ENCODE data around the gene LDB2. TPM values are rescaled to one million over a fixed set of nuclear protein-coding genes. Genes with fewer than 3 reads are reported as not detected.

LDB2 gene
- total RNA-seq, 1 experiment from 2014 or later: not detected

DNA sequence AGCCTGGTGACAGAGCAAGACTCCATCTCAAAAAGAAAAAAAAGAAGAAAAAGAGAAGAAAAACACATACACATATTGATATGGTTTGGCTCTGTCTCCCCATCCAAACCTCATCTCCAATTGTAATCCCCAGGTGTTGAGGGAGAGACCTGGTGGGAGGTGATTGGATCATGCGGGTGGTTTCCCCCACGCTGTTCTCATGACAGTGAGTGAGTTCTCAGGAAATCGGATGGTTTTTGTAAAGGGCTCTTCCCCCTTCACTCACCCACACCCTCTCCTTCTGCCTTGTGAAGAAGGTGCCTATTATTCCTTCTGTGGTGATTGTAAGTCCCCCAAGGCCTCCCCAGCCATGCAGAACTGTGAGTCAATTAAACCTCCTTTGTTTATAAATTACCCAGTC, 68.4 kb downstream of the LDB2 start:
- Histone ChIP-seq H3K4me3 (ENCODE audit: low read length) (no peak overlapping the region), H3K79me2 (ENCODE audit: low read length) (no peaks in the 10 kb centered on the region), H3K36me3 (ENCODE audit: insufficient read depth, low read length) (no peaks in the 10 kb centered on the region), H3K4me2 (ENCODE audit: low read depth, low read length, poor library complexity, severe bottlenecking) (no peak overlapping the region), H3K27me3 (ENCODE audit: low read length) (no peaks in the 10 kb centered on the region), H3K27ac (ENCODE audit: low read length) (no peak overlapping the region), H3K9ac (ENCODE audit: low read length) (no peak overlapping the region), H3K4me1 (ENCODE audit: low read length) (no peaks in the 10 kb centered on the region), H3K9me2 (replicated peaks; ENCODE audit: insufficient read depth, low read length) (no peaks in the 10 kb centered on the region), H2AFZ (ENCODE audit: low read length) (no peak overlapping the region), H4K20me1 (ENCODE audit: insufficient read depth, low read depth, low read length) (no peaks in the 10 kb centered on the region), H3K9me3 (ENCODE audit: low read length) (no peaks in the 10 kb centered on the region)
- no peak for DNase-seq

DNA sequence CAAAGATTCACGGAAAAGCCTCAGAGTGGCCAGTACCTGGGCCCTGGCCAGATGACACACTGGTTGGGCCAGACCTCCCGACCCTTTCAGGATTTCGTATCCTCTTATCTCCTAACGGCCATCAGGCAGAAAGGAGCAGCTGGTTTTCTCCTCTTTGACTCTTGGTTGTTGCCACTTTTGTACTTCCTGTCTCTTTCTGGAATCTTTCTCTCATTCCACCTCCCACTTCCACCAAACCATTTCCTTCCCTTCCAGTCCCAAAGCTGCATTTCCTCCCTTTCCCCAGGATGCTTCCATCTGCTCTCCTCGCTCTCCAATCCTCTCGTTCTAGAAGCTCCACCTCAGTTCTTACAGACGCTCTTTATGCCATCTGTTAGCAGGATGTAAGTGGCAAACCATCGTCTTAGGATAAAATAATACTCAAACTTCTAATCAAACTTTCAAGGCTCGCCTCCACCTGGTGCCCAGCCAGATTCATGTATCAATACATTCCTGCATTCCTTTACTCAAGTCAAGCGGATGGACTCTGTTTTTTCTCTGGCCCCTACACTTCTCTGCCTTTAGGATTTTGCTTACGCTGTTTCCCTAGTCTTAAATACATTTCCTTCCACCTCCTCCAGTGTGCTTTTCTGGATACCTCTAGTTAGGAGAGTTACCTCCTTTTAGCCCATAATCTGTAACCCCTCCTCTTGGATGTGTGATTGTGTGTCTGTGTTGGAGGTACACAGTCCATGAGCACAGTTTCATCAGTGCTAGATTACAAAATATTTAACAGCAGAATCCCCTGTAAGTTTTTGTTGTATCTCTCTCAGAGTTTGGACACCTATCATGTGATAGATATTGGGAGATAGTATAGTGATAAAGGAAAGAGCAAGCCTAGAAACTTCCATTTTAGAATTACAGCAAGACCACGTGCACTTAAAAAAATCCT, 70.4 kb downstream of the LDB2 start:
- H3K27me3 ChIP-seq (ENCODE audit: low read length): no peaks in the 10 kb centered on the region
- H3K9me3 ChIP-seq (ENCODE audit: low read length): no peaks in the 10 kb centered on the region
- no peak overlapping the region for H2AFZ ChIP-seq (ENCODE audit: low read length)
- H3K79me2 ChIP-seq (ENCODE audit: low read length): no peaks in the 10 kb centered on the region
- no peaks in the 10 kb centered on the region for H3K9me2 ChIP-seq (replicated peaks; ENCODE audit: insufficient read depth, low read length)
- no peaks in the 10 kb centered on the region for H3K4me1 ChIP-seq (ENCODE audit: low read length)
- no peak overlapping the region for H3K4me3 ChIP-seq (ENCODE audit: low read length)
- H3K4me2 ChIP-seq (ENCODE audit: low read depth, low read length, poor library complexity, severe bottlenecking): no peak overlapping the region
- H3K27ac ChIP-seq (ENCODE audit: low read length): no peak overlapping the region
- DNase-seq: no peak
- no peaks in the 10 kb centered on the region for H3K36me3 ChIP-seq (ENCODE audit: insufficient read depth, low read length)
- H4K20me1 ChIP-seq (ENCODE audit: insufficient read depth, low read depth, low read length): no peaks in the 10 kb centered on the region
- H3K9ac ChIP-seq (ENCODE audit: low read length): no peak overlapping the region

DNA sequence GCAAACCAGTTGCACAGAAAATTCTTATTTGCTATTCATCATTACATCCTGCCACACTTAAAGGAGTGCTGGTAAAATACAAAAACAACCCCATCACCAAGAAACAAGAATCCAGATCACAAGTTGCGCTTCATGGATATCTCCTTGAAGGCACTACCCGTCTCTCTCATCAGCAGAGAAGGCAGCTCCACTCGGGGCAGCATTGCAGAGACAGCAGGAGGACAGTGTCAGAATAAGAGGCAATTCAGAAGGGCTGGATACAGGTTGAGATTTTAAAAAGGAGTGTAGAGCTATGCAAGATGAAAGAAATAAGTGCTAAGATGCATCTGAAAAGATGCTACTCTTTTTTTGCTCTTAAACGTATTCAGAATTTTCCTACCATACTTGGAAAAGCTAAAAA, 71.4 kb downstream of the LDB2 start:
- no peaks in the 10 kb centered on the region for H3K79me2 ChIP-seq (ENCODE audit: low read length)
- no peak for DNase-seq

DNA sequence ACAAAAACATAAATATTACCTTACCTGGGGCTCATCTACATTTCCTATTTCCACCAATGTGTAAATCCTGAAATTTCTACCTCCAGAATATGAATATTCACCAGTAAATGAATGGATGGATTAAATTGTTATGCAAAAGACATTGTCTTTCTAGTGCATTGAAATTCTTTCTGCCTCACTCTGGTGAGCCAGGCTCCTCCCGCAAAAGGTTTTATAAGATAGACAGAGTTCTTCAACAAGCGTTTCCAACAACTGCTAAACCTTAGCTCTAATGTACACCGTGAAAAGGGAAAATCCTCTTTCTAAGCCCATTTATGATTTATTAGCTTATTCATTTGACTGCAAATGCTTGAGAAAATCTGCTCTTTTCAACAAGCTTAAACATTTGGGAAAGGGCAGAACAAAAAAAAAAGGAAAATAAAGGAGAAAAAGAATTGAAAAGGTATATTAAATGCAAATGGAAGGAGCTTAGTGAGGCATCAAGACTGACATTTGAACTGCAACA, 72.0 kb downstream of the LDB2 start:
- H2AFZ ChIP-seq (ENCODE audit: low read length): no peak overlapping the region

More for the DNA sequence above, 71.4 kb downstream of the LDB2 start:
- no peak overlapping the region for H3K4me3 ChIP-seq (ENCODE audit: low read length)
- no peak overlapping the region for H3K4me2 ChIP-seq (ENCODE audit: low read depth, low read length, poor library complexity, severe bottlenecking)
- H3K9me3 ChIP-seq (ENCODE audit: low read length): no peaks in the 10 kb centered on the region
- H3K9me2 ChIP-seq (replicated peaks; ENCODE audit: insufficient read depth, low read length): no peaks in the 10 kb centered on the region
- H3K27me3 ChIP-seq (ENCODE audit: low read length): no peaks in the 10 kb centered on the region
- no peaks in the 10 kb centered on the region for H3K4me1 ChIP-seq (ENCODE audit: low read length)
- H3K36me3 ChIP-seq (ENCODE audit: insufficient read depth, low read length): no peaks in the 10 kb centered on the region
- H3K9ac ChIP-seq (ENCODE audit: low read length): no peak overlapping the region
- no peak overlapping the region for H2AFZ ChIP-seq (ENCODE audit: low read length)
- H3K27ac ChIP-seq (ENCODE audit: low read length): no peak overlapping the region
- H4K20me1 ChIP-seq (ENCODE audit: insufficient read depth, low read depth, low read length): no peaks in the 10 kb centered on the region

DNA sequence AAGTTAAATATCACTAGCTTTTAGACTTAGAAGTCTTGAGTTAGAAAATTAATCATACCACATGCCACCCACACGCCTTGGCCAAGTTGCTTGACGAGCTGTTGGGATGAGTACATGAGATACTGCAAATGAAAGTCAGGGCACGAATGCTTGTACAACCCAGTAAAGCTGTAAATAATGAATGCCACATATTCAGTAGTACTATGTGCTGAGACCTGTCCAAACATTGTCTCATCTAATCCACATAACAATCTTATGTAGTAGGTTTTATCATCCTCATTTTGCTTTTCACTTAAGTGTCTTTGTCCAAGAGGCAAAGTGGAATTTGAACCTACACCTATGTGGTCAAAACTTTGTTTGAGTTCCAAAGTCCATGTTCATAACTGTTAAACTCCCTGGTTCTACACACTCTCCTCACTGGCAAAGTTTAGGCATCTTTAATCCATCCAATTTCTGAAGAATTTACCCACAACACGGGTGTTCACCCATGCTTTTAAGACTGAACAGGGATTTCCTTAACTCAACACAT, 74.1 kb downstream of the LDB2 start:
- no peak overlapping the region for H3K4me2 ChIP-seq (ENCODE audit: low read depth, low read length, poor library complexity, severe bottlenecking)
- H3K27me3 ChIP-seq (ENCODE audit: low read length): no peaks in the 10 kb centered on the region
- no peaks in the 10 kb centered on the region for H4K20me1 ChIP-seq (ENCODE audit: insufficient read depth, low read depth, low read length)
- H3K4me3 ChIP-seq (ENCODE audit: low read length): no peak overlapping the region
- no peak overlapping the region for H3K9ac ChIP-seq (ENCODE audit: low read length)
- H3K9me3 ChIP-seq (ENCODE audit: low read length): no peaks in the 10 kb centered on the region
- H2AFZ ChIP-seq (ENCODE audit: low read length): no peak overlapping the region
- DNase-seq: no peak
- no peaks in the 10 kb centered on the region for H3K36me3 ChIP-seq (ENCODE audit: insufficient read depth, low read length)
- no peaks in the 10 kb centered on the region for H3K79me2 ChIP-seq (ENCODE audit: low read length)
- H3K9me2 ChIP-seq (replicated peaks; ENCODE audit: insufficient read depth, low read length): no peaks in the 10 kb centered on the region
- no peaks in the 10 kb centered on the region for H3K4me1 ChIP-seq (ENCODE audit: low read length)
- H3K27ac ChIP-seq (ENCODE audit: low read length): no peak overlapping the region

More for the DNA sequence above, 72.0 kb downstream of the LDB2 start:
- H3K9me3 ChIP-seq (ENCODE audit: low read length): no peaks in the 10 kb centered on the region
- no peaks in the 10 kb centered on the region for H3K27me3 ChIP-seq (ENCODE audit: low read length)
- no peak overlapping the region for H3K9ac ChIP-seq (ENCODE audit: low read length)
- DNase-seq: no peak
- no peak overlapping the region for H3K4me3 ChIP-seq (ENCODE audit: low read length)
- H3K4me2 ChIP-seq (ENCODE audit: low read depth, low read length, poor library complexity, severe bottlenecking): no peak overlapping the region
- no peaks in the 10 kb centered on the region for H3K9me2 ChIP-seq (replicated peaks; ENCODE audit: insufficient read depth, low read length)
- no peaks in the 10 kb centered on the region for H3K36me3 ChIP-seq (ENCODE audit: insufficient read depth, low read length)
- no peaks in the 10 kb centered on the region for H3K4me1 ChIP-seq (ENCODE audit: low read length)
- no peaks in the 10 kb centered on the region for H4K20me1 ChIP-seq (ENCODE audit: insufficient read depth, low read depth, low read length)
- no peaks in the 10 kb centered on the region for H3K79me2 ChIP-seq (ENCODE audit: low read length)
- no peak overlapping the region for H3K27ac ChIP-seq (ENCODE audit: low read length)

DNA sequence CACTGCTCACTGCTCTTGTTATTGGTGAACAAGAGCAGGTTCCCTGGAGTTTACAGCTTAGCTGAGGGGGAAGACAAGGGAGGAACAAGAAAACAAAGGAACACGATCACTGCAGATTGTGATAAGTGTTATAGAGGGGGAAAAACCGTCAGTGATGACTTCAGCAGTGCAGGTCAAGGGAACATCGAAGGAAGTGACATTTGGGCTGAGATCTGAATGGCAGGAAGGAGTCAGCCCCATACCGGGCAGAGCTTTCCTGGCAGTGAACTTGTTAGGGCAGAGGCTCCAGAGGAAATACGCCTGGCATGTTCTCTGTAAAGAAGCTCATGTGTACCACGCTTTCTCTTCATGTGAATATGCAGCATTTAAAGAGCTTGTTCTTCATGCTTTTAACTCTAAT, 78.1 kb downstream of the LDB2 start:
- no peak for DNase-seq
- H3K4me1 ChIP-seq (ENCODE audit: low read length): no peaks in the 10 kb centered on the region
- no peak overlapping the region for H2AFZ ChIP-seq (ENCODE audit: low read length)
- H3K4me3 ChIP-seq (ENCODE audit: low read length): no peak overlapping the region
- H3K27me3 ChIP-seq (ENCODE audit: low read length): no peaks in the 10 kb centered on the region
- H3K4me2 ChIP-seq (ENCODE audit: low read depth, low read length, poor library complexity, severe bottlenecking): no peak overlapping the region
- no peak overlapping the region for H3K9ac ChIP-seq (ENCODE audit: low read length)
- no peaks in the 10 kb centered on the region for H4K20me1 ChIP-seq (ENCODE audit: insufficient read depth, low read depth, low read length)
- no peaks in the 10 kb centered on the region for H3K9me2 ChIP-seq (replicated peaks; ENCODE audit: insufficient read depth, low read length)
- no peaks in the 10 kb centered on the region for H3K9me3 ChIP-seq (ENCODE audit: low read length)
- H3K36me3 ChIP-seq (ENCODE audit: insufficient read depth, low read length): no peaks in the 10 kb centered on the region
- no peaks in the 10 kb centered on the region for H3K79me2 ChIP-seq (ENCODE audit: low read length)
- H3K27ac ChIP-seq (ENCODE audit: low read length): no peak overlapping the region

DNA sequence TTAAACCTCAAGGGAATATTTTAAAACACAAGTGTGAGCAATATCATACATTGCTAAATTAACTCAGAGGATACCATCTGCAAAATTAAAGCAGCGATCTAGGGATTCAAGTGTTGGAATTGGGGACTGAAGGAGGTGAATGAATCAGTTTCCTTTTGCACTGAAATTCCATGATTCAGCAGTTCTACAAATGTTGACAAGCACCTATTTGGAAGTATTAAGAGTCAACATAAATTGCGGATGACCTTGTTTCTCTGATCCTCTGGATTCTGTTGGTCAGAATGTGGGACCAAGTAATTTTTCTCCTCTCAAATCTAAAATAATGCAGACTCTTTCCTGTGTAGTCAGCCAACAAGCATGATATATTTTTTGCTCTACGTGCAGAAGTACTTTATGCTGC, 78.8 kb downstream of the LDB2 start:
- H3K36me3 ChIP-seq (ENCODE audit: insufficient read depth, low read length): no peaks in the 10 kb centered on the region
- no peaks in the 10 kb centered on the region for H3K9me3 ChIP-seq (ENCODE audit: low read length)
- H3K9me2 ChIP-seq (replicated peaks; ENCODE audit: insufficient read depth, low read length): no peaks in the 10 kb centered on the region
- DNase-seq: no peak
- H3K4me1 ChIP-seq (ENCODE audit: low read length): no peaks in the 10 kb centered on the region
- no peaks in the 10 kb centered on the region for H3K79me2 ChIP-seq (ENCODE audit: low read length)
- no peak overlapping the region for H3K4me3 ChIP-seq (ENCODE audit: low read length)
- H3K27ac ChIP-seq (ENCODE audit: low read length): no peak overlapping the region
- no peaks in the 10 kb centered on the region for H3K27me3 ChIP-seq (ENCODE audit: low read length)
- no peaks in the 10 kb centered on the region for H4K20me1 ChIP-seq (ENCODE audit: insufficient read depth, low read depth, low read length)
- no peak overlapping the region for H2AFZ ChIP-seq (ENCODE audit: low read length)
- no peak overlapping the region for H3K9ac ChIP-seq (ENCODE audit: low read length)
- no peak overlapping the region for H3K4me2 ChIP-seq (ENCODE audit: low read depth, low read length, poor library complexity, severe bottlenecking)

DNA sequence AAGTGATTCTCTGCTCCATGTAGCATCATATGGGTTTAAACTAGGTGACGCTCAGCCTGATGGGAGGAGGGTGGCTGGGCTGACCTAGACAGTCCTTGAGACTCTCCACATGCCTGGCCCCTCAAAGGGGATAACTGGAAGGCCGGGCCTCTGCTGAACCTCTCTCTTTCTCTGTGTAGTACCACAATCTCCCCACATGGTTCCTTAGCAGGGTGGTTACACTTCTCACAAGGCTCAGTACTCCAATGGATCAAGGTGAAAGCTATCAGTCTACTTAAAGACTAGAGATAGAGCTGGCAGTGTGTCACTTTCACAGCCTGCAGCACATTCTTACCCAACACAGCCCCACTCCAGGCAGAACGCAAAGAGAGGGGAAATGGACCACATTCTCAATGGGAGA, 80.4 kb downstream of the LDB2 start:
- no peak overlapping the region for H3K9ac ChIP-seq (ENCODE audit: low read length)
- no peaks in the 10 kb centered on the region for H3K79me2 ChIP-seq (ENCODE audit: low read length)
- no peaks in the 10 kb centered on the region for H3K27me3 ChIP-seq (ENCODE audit: low read length)
- H3K9me3 ChIP-seq (ENCODE audit: low read length): no peaks in the 10 kb centered on the region
- H4K20me1 ChIP-seq (ENCODE audit: insufficient read depth, low read depth, low read length): no peaks in the 10 kb centered on the region
- no peaks in the 10 kb centered on the region for H3K9me2 ChIP-seq (replicated peaks; ENCODE audit: insufficient read depth, low read length)
- H3K4me3 ChIP-seq (ENCODE audit: low read length): no peak overlapping the region
- no peak overlapping the region for H3K27ac ChIP-seq (ENCODE audit: low read length)
- no peaks in the 10 kb centered on the region for H3K36me3 ChIP-seq (ENCODE audit: insufficient read depth, low read length)
- no peak overlapping the region for H3K4me2 ChIP-seq (ENCODE audit: low read depth, low read length, poor library complexity, severe bottlenecking)
- no peak for DNase-seq
- H2AFZ ChIP-seq (ENCODE audit: low read length): no peak overlapping the region
- H3K4me1 ChIP-seq (ENCODE audit: low read length): no peaks in the 10 kb centered on the region
